Stimulated activated CD4-positive, alpha-beta T cell treated with anti-CD3 and anti-CD28 coated beads, Interleukin-1b, Interleukin-23, amount 100 ng/mL, for 4 hours (primary cell): ENCODE data around the gene DSG2.
A peak's percentile ranks its signal among the peaks of the same experiment; 100 is the strongest.

Experiments
- DNase-seq, 2 donors: peaks; one replicate each; pipeline ENCODE4 v3.0.0-alpha.2; 2020; ENCODE audit warnings: low read depth in 2 of 2

Gene DSG2

GRCh38 chr18:31555971-31556747 is 58.2 kb downstream of the DSG2 start:
- peak in 1 of 2 donors; percentile 15 for DNase-seq

GRCh38 chr18:31557446-31557845 is 59.5 kb downstream of the DSG2 start:
- no peak for DNase-seq

- no peak for DNase-seq
These were observed 60.6 kb downstream of the DSG2 start for GRCh38 chr18:31558567-31558966.

GRCh38 chr18:31562726-31563125 is 64.7 kb downstream of the DSG2 start:
- no peak for DNase-seq

GRCh38 chr18:31563778-31564177 is 65.8 kb downstream of the DSG2 start:
- DNase-seq = no peak

- no peak for DNase-seq
These were observed 67.4 kb downstream of the DSG2 start for GRCh38 chr18:31565345-31565744.

- no peak for DNase-seq
These were observed 68.0 kb downstream of the DSG2 start for GRCh38 chr18:31565782-31566512.

- DNase-seq = no peak
These were observed 68.8 kb downstream of the DSG2 start for GRCh38 chr18:31566576-31567306.

- no peak for DNase-seq
These were observed 74.4 kb downstream of the DSG2 start for GRCh38 chr18:31572368-31572767.

GRCh38 chr18:31573051-31573450 is 75.1 kb downstream of the DSG2 start:
- no peak for DNase-seq

- DNase-seq = no peak
These were observed 76.4 kb downstream of the DSG2 start for GRCh38 chr18:31574359-31574758.

- no peak for DNase-seq
These were observed 77.7 kb downstream of the DSG2 start for GRCh38 chr18:31575515-31576257.

- DNase-seq = no peak
These were observed 78.7 kb downstream of the DSG2 start for GRCh38 chr18:31576670-31577069.

- DNase-seq = no peak
These were observed 79.2 kb downstream of the DSG2 start for GRCh38 chr18:31577195-31577594.

- DNase-seq = no peak
These were observed 80.1 kb downstream of the DSG2 start for GRCh38 chr18:31578126-31578525.

GRCh38 chr18:31579375-31579774 is 81.4 kb downstream of the DSG2 start:
- DNase-seq = no peak

- no peak for DNase-seq
These were observed 83.7 kb downstream of the DSG2 start for GRCh38 chr18:31581498-31582197.

GRCh38 chr18:31583185-31583854 is 85.3 kb downstream of the DSG2 start:
- DNase-seq = no peak

GRCh38 chr18:31585991-31586390 is 88.0 kb downstream of the DSG2 start:
- DNase-seq = no peak

- DNase-seq = no peak
These were observed 88.6 kb downstream of the DSG2 start for GRCh38 chr18:31586616-31587015.

- DNase-seq = no peak
These were observed 89.6 kb downstream of the DSG2 start for GRCh38 chr18:31587529-31587928.
